Left kidney (tissue), 2 donors: ENCODE data around the gene KCNJ6. TPM values are rescaled to one million over a fixed set of nuclear protein-coding genes. Genes with fewer than 3 reads are reported as not detected.

Source experiments
- DNase-seq: peaks from one replicate; pipeline ENCODE4 v3.0.0-alpha.2; 2013
- polyA plus RNA-seq: library from polyadenylated mRNA; unstranded; fragments of 120-200 nt; gene quantifications from one replicate; pipeline ENCODE4 v1.2.1, GENCODE V29; 2013; ENCODE audit not compliant: insufficient read length

The KCNJ6 gene
- polyA plus RNA-seq, 1 donor, result 0.30 TPM

GRCh38 chr21:37865156-37865555, 51.1 kb downstream of the KCNJ6 start:
- no peak for DNase-seq

GRCh38 chr21:37863842-37864241, 52.4 kb downstream of the KCNJ6 start:
- DNase-seq, result no peak

- peak; percentile 30 for DNase-seq
Observed at GRCh38 chr21:37862536-37862935, 53.7 kb downstream of the KCNJ6 start.

- DNase-seq, result no peak
Observed at GRCh38 chr21:37861561-37861960, 54.7 kb downstream of the KCNJ6 start.

- no peak for DNase-seq
Observed at GRCh38 chr21:37860416-37860815, 55.8 kb downstream of the KCNJ6 start.

- no peak for DNase-seq
Observed at GRCh38 chr21:37855647-37856625, 60.3 kb downstream of the KCNJ6 start.

- DNase-seq, result no peak
Observed at GRCh38 chr21:37855271-37855646, 61.0 kb downstream of the KCNJ6 start.

GRCh38 chr21:37849506-37850102, 66.7 kb downstream of the KCNJ6 start:
- DNase-seq, result no peak

GRCh38 chr21:37848721-37849490, 67.4 kb downstream of the KCNJ6 start:
- DNase-seq, result no peak

- no peak for DNase-seq
Observed at GRCh38 chr21:37845535-37845934, 70.7 kb downstream of the KCNJ6 start.

- DNase-seq, result no peak
Observed at GRCh38 chr21:37843191-37843590, 73.1 kb downstream of the KCNJ6 start.

GRCh38 chr21:37842163-37842919, 73.9 kb downstream of the KCNJ6 start:
- no peak for DNase-seq

GRCh38 chr21:37837381-37837780, 78.9 kb downstream of the KCNJ6 start:
- DNase-seq, result no peak

- no peak for DNase-seq
Observed at GRCh38 chr21:37835481-37835880, 80.8 kb downstream of the KCNJ6 start.

GRCh38 chr21:37833301-37833700, 83.0 kb downstream of the KCNJ6 start:
- no peak for DNase-seq

GRCh38 chr21:37829447-37829846, 86.8 kb downstream of the KCNJ6 start:
- no peak for DNase-seq

GRCh38 chr21:37828991-37829390, 87.3 kb downstream of the KCNJ6 start:
- peak; percentile 39 for DNase-seq

GRCh38 chr21:37828556-37828955, 87.7 kb downstream of the KCNJ6 start:
- no peak for DNase-seq

GRCh38 chr21:37827913-37828312, 88.3 kb downstream of the KCNJ6 start:
- DNase-seq, result no peak

GRCh38 chr21:37821786-37822450, 94.3 kb downstream of the KCNJ6 start:
- DNase-seq, result no peak

- no peak for DNase-seq
Observed at GRCh38 chr21:37821092-37821491, 95.2 kb downstream of the KCNJ6 start.
